HG02970 (cell line): ENCODE measurements around the gene HDAC4.
"Not testable (repeated sequence)": the region's sequence is repeated elsewhere in the genome, so short reads cannot be mapped to it uniquely, and the experiment has no call there.

Experiments
- ATAC-seq: cut with Tn5 transposase; IDR thresholded peaks from one replicate; pipeline ENCODE4 v1.9.1; 2021; ENCODE audit warnings: mild to moderate bottlenecking, moderate library complexity, moderate number of reproducible peaks; ENCODE audit not compliant: unreplicated experiment, low FRiP score

The HDAC4 gene

GRCh38 chr2:239048736-239049135 is 352.1 kb downstream of the HDAC4 start:
- ATAC-seq = no peak

DNA sequence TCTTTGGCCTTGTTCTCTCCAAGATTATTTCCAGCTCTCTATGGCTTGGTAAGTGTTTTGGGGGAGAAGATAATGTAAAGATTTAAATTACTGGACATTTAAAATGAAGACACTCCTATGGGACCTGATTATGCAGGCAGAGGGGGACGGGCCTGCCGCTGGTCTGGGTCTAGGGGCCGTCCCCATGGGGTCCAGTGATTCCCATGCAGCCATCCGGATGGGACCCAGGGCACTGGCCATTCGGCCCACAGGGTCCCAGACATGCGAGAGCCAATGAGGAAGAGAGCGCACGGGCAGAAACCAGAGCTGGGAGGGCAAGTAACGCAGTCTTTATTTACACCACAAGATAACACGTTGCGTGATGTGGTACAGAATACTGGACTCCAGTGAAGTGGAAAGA is 353.0 kb downstream of the HDAC4 start:
- no peak for ATAC-seq

GRCh38 chr2:239047420-239047819 is 353.4 kb downstream of the HDAC4 start:
- no peak for ATAC-seq

- ATAC-seq = no peak
Observed at GRCh38 chr2:239046822-239047221, 354.0 kb downstream of the HDAC4 start.

DNA sequence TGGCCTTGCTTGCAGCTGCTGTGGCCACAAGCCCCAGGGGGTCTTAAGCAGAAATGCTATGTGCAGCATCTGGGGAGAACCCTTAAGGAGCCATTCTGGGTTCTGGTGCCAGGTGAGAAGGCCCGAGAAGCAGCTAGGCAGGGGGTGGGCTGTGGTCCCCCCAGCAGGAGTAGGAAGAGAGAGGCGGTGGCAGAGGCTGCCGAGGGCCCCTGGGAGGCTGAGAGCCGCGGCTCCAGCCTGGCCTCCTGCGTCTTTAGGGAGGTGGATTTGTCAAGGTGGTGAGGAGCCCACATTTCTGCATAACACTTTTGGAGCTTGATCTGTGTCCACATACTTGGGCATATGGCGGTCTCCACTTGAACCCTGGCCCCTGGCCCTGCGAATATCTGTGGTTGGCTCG is 356.5 kb downstream of the HDAC4 start:
- no peak for ATAC-seq

- ATAC-seq = no peak
Observed at GRCh38 chr2:239043326-239043725, 357.5 kb downstream of the HDAC4 start.

GRCh38 chr2:239042551-239043320 is 358.1 kb downstream of the HDAC4 start:
- ATAC-seq = no peak

DNA sequence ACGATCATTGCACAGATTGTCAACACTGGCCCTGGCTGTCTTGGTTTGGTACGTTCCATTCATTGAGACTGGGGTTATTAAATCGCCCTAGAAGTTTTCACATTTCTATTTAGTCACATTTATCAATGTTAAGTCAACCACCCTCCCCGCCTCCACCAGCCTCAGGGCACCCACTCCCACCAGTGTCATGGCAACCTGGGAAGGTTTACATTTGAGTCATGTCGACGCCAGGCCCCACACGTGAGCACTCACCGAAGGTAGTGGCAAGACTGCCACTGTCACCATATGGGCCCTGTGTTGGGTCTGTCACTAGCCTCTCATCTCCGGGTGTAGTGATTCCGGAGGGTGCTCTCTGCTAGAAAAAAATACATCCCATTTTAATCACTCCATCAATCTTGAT is 358.8 kb downstream of the HDAC4 start:
- ATAC-seq = no peak

- no peak for ATAC-seq
Observed at GRCh38 chr2:239041062-239041461, 359.8 kb downstream of the HDAC4 start.

DNA sequence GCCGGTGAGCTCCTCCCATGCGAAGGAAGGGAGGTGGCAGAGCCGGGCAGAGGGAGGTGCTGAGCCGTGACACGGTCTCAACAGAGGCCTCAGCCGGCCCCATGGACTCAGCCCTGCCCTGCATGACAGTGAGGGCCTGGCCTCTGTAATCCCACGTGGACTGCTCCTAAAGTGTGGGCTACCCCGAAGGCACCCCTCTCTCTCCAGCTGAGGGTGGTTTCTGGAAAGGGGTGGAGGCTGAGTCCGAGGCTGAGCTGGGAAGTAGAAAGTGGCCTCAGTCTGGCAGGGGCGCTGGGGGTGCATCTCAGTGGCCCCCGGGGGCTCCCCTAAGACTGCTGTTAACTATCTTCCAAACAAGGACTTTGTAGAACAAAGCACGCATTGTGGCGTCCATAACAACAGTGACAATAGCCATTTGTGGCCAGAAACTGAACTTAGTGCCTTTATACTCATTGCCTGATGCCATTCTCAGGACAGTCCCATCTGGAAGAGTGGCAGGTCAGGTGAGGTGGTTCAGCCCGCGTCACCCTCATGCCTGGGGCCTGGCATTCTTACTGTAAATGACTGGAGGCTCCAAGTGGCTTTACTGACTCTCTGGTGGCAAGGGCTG is 360.6 kb downstream of the HDAC4 start:
- ATAC-seq = no peak

DNA sequence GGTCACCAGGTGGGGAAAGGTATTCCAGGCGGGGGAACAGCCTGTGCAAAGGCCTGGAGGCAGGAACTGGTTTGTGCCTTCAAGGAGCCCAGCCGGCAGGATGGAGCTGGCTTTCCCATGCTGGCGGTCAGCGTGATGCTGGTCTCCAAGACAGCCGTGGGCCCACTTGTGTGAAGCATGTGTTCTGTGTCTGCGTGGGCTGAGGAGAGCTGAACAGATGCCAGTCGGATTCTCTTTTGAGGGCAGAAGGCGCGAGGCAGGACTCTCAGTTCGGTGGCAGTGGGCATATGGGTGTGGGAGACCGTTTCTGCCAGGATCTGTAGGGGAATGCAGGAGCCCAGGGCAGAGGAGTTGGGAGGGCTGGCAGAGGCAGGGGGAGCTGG is 361.4 kb downstream of the HDAC4 start:
- ATAC-seq = no peak

DNA sequence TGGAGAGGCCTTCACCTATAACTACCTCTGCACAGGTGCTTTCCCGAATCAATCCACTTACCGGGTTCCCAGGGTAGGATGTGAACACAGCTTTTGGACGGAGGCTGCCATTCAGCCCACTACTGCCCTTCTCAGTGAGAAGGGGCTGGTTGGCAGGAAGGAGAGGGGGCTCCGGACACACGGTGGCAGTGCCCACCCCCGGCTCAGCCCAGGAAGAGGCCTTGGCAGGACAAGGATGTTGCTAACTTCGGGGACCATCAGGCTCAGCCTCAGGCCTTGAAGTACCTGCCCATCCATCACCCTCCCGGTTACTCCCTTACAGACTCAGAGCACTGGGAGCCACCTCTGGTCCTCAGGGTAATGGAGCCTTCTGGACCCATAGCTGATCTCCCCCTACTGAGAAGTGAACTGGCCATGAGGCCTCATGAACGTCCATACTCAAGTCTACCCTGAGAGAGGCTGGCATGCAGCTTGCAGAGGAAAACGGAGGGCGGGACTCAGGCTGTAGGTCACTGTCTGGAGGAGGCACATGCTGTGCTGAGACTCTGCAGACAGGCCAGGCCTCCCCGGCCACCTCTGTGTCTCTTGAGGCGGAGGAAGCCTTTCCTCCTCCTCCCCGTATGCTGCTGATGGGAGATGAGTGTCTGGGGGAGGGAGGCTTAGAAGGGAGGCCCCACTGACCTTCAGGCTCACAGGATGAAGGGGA is 361.9 kb downstream of the HDAC4 start:
- ATAC-seq = no peak

DNA sequence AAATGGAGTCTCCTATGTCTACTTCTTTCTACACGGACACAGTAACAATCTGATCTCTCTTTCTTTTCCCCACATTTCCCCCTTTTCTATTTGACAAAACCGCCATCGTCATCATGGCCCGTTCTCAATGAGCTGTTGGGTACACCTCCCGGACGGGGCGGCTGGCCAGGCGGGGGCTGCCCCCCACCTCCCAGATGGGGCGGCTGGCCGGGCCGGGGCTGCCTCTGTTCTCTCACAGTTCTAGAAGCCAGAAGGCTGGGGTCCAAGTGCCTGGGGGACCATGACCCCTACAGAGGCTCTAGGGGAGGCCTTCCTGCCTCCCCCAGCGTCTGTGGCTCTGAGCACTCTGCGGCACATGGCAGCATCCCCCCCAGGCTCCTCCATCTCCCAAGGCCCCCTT is 362.5 kb downstream of the HDAC4 start:
- not testable (repeated sequence) for ATAC-seq

- no peak for ATAC-seq
Observed at GRCh38 chr2:239037559-239037910, 363.3 kb downstream of the HDAC4 start.

DNA sequence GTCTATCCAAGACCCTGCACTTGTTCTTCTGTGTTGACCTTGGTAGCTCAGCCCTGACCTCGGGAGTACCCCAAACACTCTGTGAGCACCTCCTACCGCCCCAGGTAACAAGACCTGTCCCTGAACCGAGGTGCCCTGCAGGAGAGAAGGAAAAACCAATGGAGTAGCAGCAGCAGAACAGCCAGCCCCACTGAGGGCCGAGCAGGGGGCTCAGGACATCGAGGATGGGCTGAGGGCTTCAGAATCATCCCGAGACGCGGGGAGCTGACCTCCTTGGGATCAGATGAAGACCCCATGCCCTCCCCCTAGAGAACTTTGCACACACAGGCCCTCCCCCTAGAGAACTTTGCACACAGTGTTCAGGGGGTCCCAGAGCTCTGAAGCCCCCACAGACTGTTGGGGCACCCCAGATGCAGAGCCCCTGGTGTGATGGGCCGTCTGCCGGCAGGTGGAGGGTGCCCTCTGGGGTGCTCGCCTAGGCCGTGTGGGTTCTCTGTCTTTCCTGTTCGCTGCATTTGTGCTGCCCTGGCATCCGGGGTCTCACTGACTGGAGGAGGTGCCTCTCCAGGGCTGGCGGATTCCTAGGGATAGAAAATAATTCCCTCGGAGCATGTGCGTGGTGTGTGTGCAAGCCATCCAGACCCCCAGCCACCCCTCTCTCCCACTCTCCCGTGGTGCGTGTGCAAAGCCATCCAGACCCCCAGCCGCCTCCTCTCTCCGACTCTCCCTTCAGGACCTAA is 363.8 kb downstream of the HDAC4 start:
- ATAC-seq = no peak

DNA sequence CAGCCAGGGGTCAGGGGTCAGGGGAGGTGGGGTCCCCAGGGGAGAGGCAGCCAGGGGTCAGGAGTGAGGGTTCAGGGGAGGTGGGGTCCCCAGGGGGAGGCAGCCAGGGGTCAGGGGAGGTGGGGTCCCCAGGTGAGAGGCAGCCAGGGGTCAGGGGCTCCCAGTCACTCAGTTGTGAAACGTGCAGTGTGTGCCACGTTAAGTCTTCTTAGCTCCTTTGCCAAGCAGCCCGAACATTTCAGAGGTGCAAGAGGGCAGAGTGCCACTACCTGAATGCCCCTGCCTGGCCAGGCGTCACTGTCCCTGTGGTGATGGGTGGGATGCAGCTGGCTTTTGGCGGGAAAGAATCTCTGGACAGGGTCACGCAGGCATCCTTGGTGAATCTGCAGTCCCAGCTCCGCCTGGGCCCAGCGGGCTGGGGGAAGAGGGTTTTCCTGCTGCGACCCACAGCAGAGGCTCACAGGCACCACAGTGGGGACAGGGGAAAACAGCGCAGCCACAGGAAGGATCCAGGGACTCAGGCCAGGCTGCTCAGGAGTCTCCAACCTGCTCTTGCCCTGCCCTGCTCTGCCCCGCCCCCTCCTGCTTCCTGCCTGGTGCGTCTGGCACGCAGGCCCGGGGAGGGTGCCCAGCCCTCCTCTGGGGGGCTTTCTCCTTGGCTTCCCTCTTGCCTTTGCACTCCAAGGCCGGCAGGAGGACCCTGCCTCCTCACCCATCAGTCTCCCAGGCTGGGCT is 364.7 kb downstream of the HDAC4 start:
- no peak for ATAC-seq

GRCh38 chr2:239035361-239035814 is 365.4 kb downstream of the HDAC4 start:
- no peak for ATAC-seq

DNA sequence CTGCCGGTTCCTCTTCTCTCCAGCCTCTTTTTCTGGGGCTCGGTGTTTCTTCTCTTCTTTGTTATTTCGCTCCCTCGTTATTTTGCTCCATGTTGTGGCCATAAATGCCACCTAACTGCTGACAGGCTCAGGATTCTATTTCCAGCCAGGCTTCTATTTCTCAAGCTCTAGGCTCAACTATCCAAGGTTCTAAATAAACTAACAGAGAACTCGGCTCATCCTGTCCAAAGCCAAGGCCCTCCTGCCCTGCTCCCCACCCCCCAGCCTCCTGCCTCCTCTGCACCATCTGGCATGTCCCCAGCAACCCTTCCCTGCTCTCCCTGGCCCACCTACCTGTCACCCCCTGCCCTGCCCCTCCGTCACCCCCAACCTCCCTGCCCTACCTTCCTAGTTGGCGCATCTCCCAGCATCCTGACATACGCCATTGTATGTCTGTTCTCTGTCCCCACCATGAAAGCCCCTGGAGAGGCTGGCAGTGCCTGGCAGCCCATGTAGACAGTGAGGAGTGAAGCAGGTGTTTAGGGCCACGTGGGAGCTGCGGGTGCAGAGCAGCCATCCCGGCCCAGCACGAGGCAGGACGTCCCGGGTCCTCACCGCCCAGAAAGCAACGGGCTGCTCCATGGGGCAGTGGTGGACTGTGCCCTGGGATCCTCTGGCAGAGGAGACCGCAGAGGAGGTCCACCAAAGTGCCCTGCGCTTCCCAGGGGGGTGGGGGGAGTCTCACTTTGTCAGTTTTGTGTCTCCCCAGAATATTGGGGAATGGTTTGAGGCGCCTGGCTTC is 366.1 kb downstream of the HDAC4 start:
- no peak for ATAC-seq

- no peak for ATAC-seq
Observed at GRCh38 chr2:239033801-239034560, 366.8 kb downstream of the HDAC4 start.
